ENCODE measurements around the gene CHD5. TPM values are rescaled to one million over a fixed set of nuclear protein-coding genes. Genes with fewer than 3 reads are reported as not detected.

CHD5 gene
- total and polyA plus RNA-seq, 2 of the 4 experiments (the other 2 are of a cell fraction) = under 0.01 to 0.09 TPM

- Histone ChIP-seq H3K4me2 (ENCODE audit: low read depth, low read length) (no peak overlapping the region), H4K20me1 (ENCODE audit: insufficient read depth, low read length) (no peaks in the 10 kb centered on the region), H3K4me1 (ENCODE audit: control insufficient read depth, insufficient read depth, low read length) (no peaks in the 10 kb centered on the region), H3K9ac (ENCODE audit: low read depth, low read length) (no peak overlapping the region), H3K9me3 (ENCODE audit: control insufficient read depth, insufficient read depth, low read length) (no peaks in the 10 kb centered on the region), H2AFZ (replicated peaks; ENCODE audit: low read length, poor library complexity) (no peak overlapping the region), H3K23ac (ENCODE audit: low read depth, low read length) (no peak overlapping the region), H3K36me3 (ENCODE audit: control insufficient read depth, insufficient read depth, low read length) (no peaks in the 10 kb centered on the region), H4K5ac (ENCODE audit: low read depth, low read length) (no peak overlapping the region), H3K4me3 (ENCODE audit: insufficient read depth, low read depth, low read length) (no peak overlapping the region), H3K56ac (ENCODE audit: extremely low read depth, insufficient read depth, low read length) (no peak overlapping the region), H2BK15ac (ENCODE audit: low read depth, low read length) (no peak overlapping the region), H4K91ac (ENCODE audit: insufficient read depth, low read depth, low read length) (no peak overlapping the region), H2AK9ac (replicated peaks; ENCODE audit: low read depth, low read length, poor library complexity) (no peak overlapping the region), H3K9me1 (ENCODE audit: insufficient read depth, low read length) (no peaks in the 10 kb centered on the region), H3K4ac (ENCODE audit: low read depth, low read length) (no peak overlapping the region), H2AK5ac (ENCODE audit: low read depth, low read length) (no peak overlapping the region), H3K27me3 (ENCODE audit: control insufficient read depth, insufficient read depth, low read length) (peaks cover 10% of the 10 kb centered on the region; the same call in 1 of the 2 replicates), H2BK5ac (ENCODE audit: low read depth, low read length, poor library complexity, severe bottlenecking) (no peak overlapping the region), H3K18ac (ENCODE audit: low read depth, low read length) (no peak overlapping the region), H3K14ac (replicated peaks; ENCODE audit: low read depth, low read length) (no peak overlapping the region), H2BK20ac (ENCODE audit: low read depth, low read length) (no peak overlapping the region), H2BK120ac (ENCODE audit: low read depth, low read length) (no peak overlapping the region), H3K27ac (ENCODE audit: insufficient read depth, low read length) (no peak overlapping the region), H3K79me1 (ENCODE audit: low read depth in 1 of 2, low read length in 2 of 2) (no peaks in the 10 kb centered on the region), H4K8ac (ENCODE audit: low read depth in 2 of 2, low read length in 2 of 2) (no peak overlapping the region)
- CTCF ChIA-PET = no interaction called here
- intact Hi-C loops (cut with micrococcal nuclease) = no loop called here
- TF ChIP-seq CHD1 (IDR thresholded peaks at IDR 0.05; ENCODE audit: low read depth, low read length) (no peak), MXI1 (IDR thresholded peaks at IDR 0.05; ENCODE audit: borderline replicate concordance, low read depth, low read length) (no peak), ELK1 (IDR thresholded peaks at IDR 0.05; ENCODE audit: borderline replicate concordance, low read depth, low read length) (no peak), MAZ (IDR thresholded peaks at IDR 0.05; ENCODE audit: borderline replicate concordance, low read depth, low read length) (no peak), CTCF (conservative IDR thresholded peaks at IDR 0.05; ENCODE audit: low read depth, low read length) (no peak), RCOR1 (IDR thresholded peaks at IDR 0.05; ENCODE audit: insufficient replicate concordance, low read length) (no peak), CEBPB (IDR thresholded peaks at IDR 0.05; ENCODE audit: low read depth, low read length) (no peak), POLR2A (IDR thresholded peaks at IDR 0.05; ENCODE audit: low read depth, low read length) (no peak), SMC3 (IDR thresholded peaks at IDR 0.05; ENCODE audit: low read depth, low read length) (no peak), BHLHE40 (IDR thresholded peaks at IDR 0.05; ENCODE audit: low read depth, low read length) (no peak), FOS (IDR thresholded peaks at IDR 0.05; ENCODE audit: low read depth, low read length) (no peak), RFX5 (IDR thresholded peaks at IDR 0.05; ENCODE audit: low read depth, low read length) (no peak)
- no CpG with 5 or more reads among the region's 8 CpGs for WGBS, 2 experiments (ENCODE audit: extremely low coverage in 2 of 2, insufficient read length in 1 of 2)
- POLR2A ChIA-PET (ENCODE audit: unreplicated experiment) = no interaction called here
- no peak for DNase-seq
- in situ Hi-C loops (cut with MboI; ENCODE audit: low sequenced_read_pairs) = no loop called here
- dilution Hi-C loops (cut with HindIII; ENCODE audit: low sequenced_read_pairs, unreplicated experiment) = no loop called here
- no TSS peak for BruUV-seq (replicated peaks)
- no peak for ATAC-seq (ENCODE audit: low read depth)
These were observed 113.4 kb downstream of the CHD5 start for GRCh38 chr1:6066680-6067079.

Data from IMR-90 (cell line).